Measurements from ENCODE around the gene EYA3. TPM values are rescaled to one million over a fixed set of nuclear protein-coding genes. Genes with fewer than 3 reads are reported as not detected.

The EYA3 gene
- total RNA-seq, 1 experiment from 2014 or later: 32.7 TPM

- TF ChIP-seq CTCF (conservative IDR thresholded peaks at IDR 0.05): no peak
- no peak overlapping the region for H2BK12ac ChIP-seq (ENCODE audit: insufficient read length, low read depth, low read length)
Observed at GRCh38 chr1:28036431-28036830, 52.0 kb downstream of the EYA3 start.

More at GRCh38 chr1:28036431-28036830, 52.0 kb downstream of the EYA3 start:
- Histone ChIP-seq H3K27ac (ENCODE audit: insufficient read length, low read depth, low read length) (no peak overlapping the region), H3K9me3 (ENCODE audit: control insufficient read depth, low read depth, low read length) (no peaks in the 10 kb centered on the region), H4K20me1 (ENCODE audit: control insufficient read depth, insufficient read depth, insufficient read length) (no peaks in the 10 kb centered on the region), H2BK20ac (ENCODE audit: low read depth, low read length, poor library complexity, severe bottlenecking) (no peak overlapping the region), H3K23ac (ENCODE audit: insufficient read length, low read depth, low read length) (no peak overlapping the region), H4K5ac (ENCODE audit: insufficient read length, low read depth, low read length) (no peak overlapping the region), H3K4me1 (ENCODE audit: insufficient read depth, low read length) (no peaks in the 10 kb centered on the region), H2AK5ac (ENCODE audit: insufficient read length, low read length) (no peak overlapping the region), H3K23me2 (ENCODE audit: insufficient read length, low read depth, low read length, poor library complexity, severe bottlenecking) (no peaks in the 10 kb centered on the region), H2BK5ac (ENCODE audit: insufficient read length, low read length) (no peak overlapping the region), H3T11ph (ENCODE audit: low read length) (no peak overlapping the region), H3K4me2 (ENCODE audit: insufficient read depth, insufficient read length, low read length) (no peak overlapping the region), H3K4ac (ENCODE audit: low read depth, low read length) (no peak overlapping the region), H2BK120ac (ENCODE audit: low read depth, low read length, poor library complexity, severe bottlenecking) (no peak overlapping the region), H3K14ac (ENCODE audit: insufficient read depth, low read length) (no peak overlapping the region), H3K79me1 (ENCODE audit: insufficient read depth, low read depth, low read length, poor library complexity, severe bottlenecking) (no peaks in the 10 kb centered on the region), H3K79me2 (ENCODE audit: insufficient read depth, low read length) (no peaks in the 10 kb centered on the region), H4K91ac (ENCODE audit: insufficient read length, low read depth, low read length) (no peak overlapping the region), H2AFZ (ENCODE audit: low read length) (no peak overlapping the region), H3K27me3 (ENCODE audit: insufficient read depth, low read length) (no peaks in the 10 kb centered on the region), H3K56ac (ENCODE audit: insufficient read length, low read depth, low read length) (no peak overlapping the region), H3K18ac (ENCODE audit: insufficient read length, low read depth, low read length) (no peak overlapping the region), H4K8ac (replicated peaks; ENCODE audit: insufficient read length, low read depth, low read length) (no peak overlapping the region), H3K9ac (ENCODE audit: extremely low read depth, insufficient read length, low read length) (no peak overlapping the region), H2BK15ac (ENCODE audit: low read depth, low read length) (no peak overlapping the region)
- Mint-ChIP-seq H3K27ac (peak overlapping the region in 1 of 3 experiments; percentile 19; a peak in 1 of 7 replicates), H3K4me3 (no peak overlapping the region), H3K27me3 (ENCODE audit: low read depth) (no peaks in the 10 kb centered on the region), H3K9me3 (no peaks in the 10 kb centered on the region), H3K4me1 (no peaks in the 10 kb centered on the region), H3K36me3 (ENCODE audit: insufficient read depth in 1 of 3, low read depth in 3 of 3) (peaks cover 0 to 20% (median 5%) of the 10 kb centered on the region in 3 experiments; a peak in 3 of 7 replicates)
- WGBS (ENCODE audit: extremely low coverage, insufficient read length, low lambda C conversion rate): no CpG with 5 or more reads among the region's 2 CpGs
- DNase-seq: no peak

Data from H9 (cell line).